SK-N-SH (cell line): ENCODE results near the gene FGF18. TPM values are rescaled to one million over a fixed set of nuclear protein-coding genes. Genes with fewer than 3 reads are reported as not detected.

ENCODE experiments used
- CTCF ChIA-PET: fragments of 300-600, 350-600 bp; formaldehyde crosslinking; extraction: SDS; loops from one replicate; lab custom pipeline; 2021; lab: Yijun Ruan, JAX
- POLR2A ChIA-PET: fragments of 350-600 bp; sonication (Branson Sonifier 250); formaldehyde crosslinking; extraction: SDS; loops from one replicate; lab custom pipeline; 2020; ENCODE audit warnings: antibody characterized with exemption, inconsistent platforms; lab: Yijun Ruan, JAX
- DNase-seq: peaks from one replicate; pipeline ENCODE4 v3.0.0; 2012
- H2AFZ ChIP-seq: fragments of 200-600 bp; sonication (generic); 2 replicates; pipeline ENCODE4 v1.8.1; 2016; ENCODE audit warnings: antibody characterized with exemption, mild to moderate bottlenecking, low read depth
- H3F3A ChIP-seq: fragments of 200-600 bp; sonication (generic); replicated peaks from 2 replicates; pipeline ENCODE3; 2016; ENCODE audit warnings: antibody characterized with exemption, mild to moderate bottlenecking; ENCODE audit not compliant: insufficient read depth
- H3K27ac ChIP-seq, 2 experiments: fragments of 200-500 bp in 1 of 2; fragments of 200-600 bp in 1 of 2; sonication (Bioruptor generic) in 1 of 2; sonication (generic), shearing (Covaris generic) in 1 of 2; 2 replicates each; pipeline versions ENCODE4 v1.5.1 to v1.6.1; 2014 to 2016; ENCODE audit warnings: low read depth in 2 of 2, inconsistent platforms in 1 of 2, low read length in 1 of 2, mild to moderate bottlenecking in 1 of 2, mixed read lengths in 1 of 2
- H3K27me3 ChIP-seq: fragments of 200-600 bp; sonication (generic), shearing (Covaris generic); 2 replicates; pipeline ENCODE4 v1.6.1; 2016; ENCODE audit warnings: mixed run types; ENCODE audit not compliant: insufficient read depth
- H3K36me3 ChIP-seq, 2 experiments: fragments of 200-500 bp in 1 of 2; fragments of 200-600 bp in 1 of 2; sonication (Bioruptor generic) in 1 of 2; sonication (generic) in 1 of 2; replicated peaks in 1 of 2; 2 replicates each; pipeline versions ENCODE3 to v1.5.1; 2014 to 2016; ENCODE audit warnings: low read length in 1 of 2, mild to moderate bottlenecking in 1 of 2; ENCODE audit not compliant: insufficient read depth in 2 of 2, control insufficient read depth in 1 of 2
- H3K4me1 ChIP-seq, 2 experiments: fragments of 200-500 bp in 1 of 2; fragments of 200-600 bp in 1 of 2; sonication (Bioruptor generic) in 1 of 2; sonication (generic), shearing (Covaris generic) in 1 of 2; 2 replicates each; pipeline versions ENCODE4 v1.5.1 to v1.6.1; 2014 to 2016; ENCODE audit warnings: low read depth in 1 of 2, low read length in 1 of 2, mixed run types in 1 of 2; ENCODE audit not compliant: insufficient read depth in 2 of 2, control insufficient read depth in 1 of 2
- H3K4me2 ChIP-seq: fragments of 200-600 bp; sonication (generic), shearing (Covaris generic); 2 replicates; pipeline ENCODE4 v1.6.1; 2017; ENCODE audit warnings: mixed run types
- H3K4me3 ChIP-seq, 2 experiments: fragments of 200-500 bp in 1 of 2; fragments of 200-600 bp in 1 of 2; sonication (Bioruptor generic) in 1 of 2; sonication (generic), shearing (Covaris generic) in 1 of 2; 2 replicates each; pipeline versions ENCODE4 v1.5.1 to v1.8.1; 2014 to 2016; ENCODE audit warnings: low read depth in 2 of 2, inconsistent platforms in 1 of 2, low read length in 1 of 2, mild to moderate bottlenecking in 1 of 2, mixed read lengths in 1 of 2, moderate library complexity in 1 of 2
- H3K79me2 ChIP-seq: fragments of 200-600 bp; sonication (generic); 2 replicates; pipeline ENCODE4 v1.8.1; 2017; ENCODE audit warnings: mild to moderate bottlenecking; ENCODE audit not compliant: insufficient read depth
- H3K9ac ChIP-seq: fragments of 200-600 bp; sonication (generic); 2 replicates; pipeline ENCODE4 v1.6.1; 2017; ENCODE audit warnings: mixed run types
- H3K9me2 ChIP-seq: fragments of 200-600 bp; sonication (generic); 2 replicates; pipeline ENCODE4 v1.6.1; 2017; ENCODE audit warnings: mixed run types
- H3K9me3 ChIP-seq: fragments of 200-600 bp; sonication (generic); 2 replicates; pipeline ENCODE4 v1.6.1; 2017; ENCODE audit warnings: mixed run types, mild to moderate bottlenecking, moderate library complexity
- H4K20me1 ChIP-seq: fragments of 200-600 bp; sonication (generic); 2 replicates; pipeline ENCODE4 v1.6.1; 2017; ENCODE audit warnings: mild to moderate bottlenecking, mixed run types; ENCODE audit not compliant: insufficient read depth
- CTCF ChIP-seq: fragments of 200-600 bp; sonication (generic); IDR thresholded peaks from 2 replicates; pipeline ENCODE4 v1.6.1; 2017; ENCODE audit warnings: antibody characterized with exemption, mild to moderate bottlenecking, moderate library complexity
- ELF1 ChIP-seq: IDR thresholded peaks from 2 replicates; pipeline ENCODE4 v1.4.0; 2012
- EP300 ChIP-seq, 2 experiments: IDR thresholded peaks; 2 replicates each; pipeline versions ENCODE4 v1.4.0 to v1.6.1; 2012; ENCODE audit warnings: borderline replicate concordance in 1 of 2, low read depth in 1 of 2, low read length in 1 of 2
- EZH2phosphoT487 ChIP-seq: fragments of 200-600 bp; sonication (generic); IDR thresholded peaks from 2 replicates; pipeline ENCODE4 v1.6.1; 2017; ENCODE audit warnings: low read depth, mixed run types, mild to moderate bottlenecking, antibody characterized with exemption, moderate library complexity, borderline replicate concordance
- FOXJ3 ChIP-seq: sonication (generic); formaldehyde crosslinking; IDR thresholded peaks from 2 replicates; pipeline ENCODE4 v1.5.1; 2020; ENCODE audit warnings: mild to moderate bottlenecking, missing genetic modification reagents
- FOXM1 ChIP-seq: IDR thresholded peaks from 2 replicates; pipeline ENCODE4 v1.4.0; 2012; ENCODE audit warnings: low read depth, mild to moderate bottlenecking
- JUND ChIP-seq: IDR thresholded peaks from 2 replicates; pipeline ENCODE4 v1.4.0; 2012
- MAX ChIP-seq: IDR thresholded peaks from 2 replicates; pipeline ENCODE4 v1.4.0; 2012; ENCODE audit warnings: low read depth
- MXI1 ChIP-seq: IDR thresholded peaks from 2 replicates; pipeline ENCODE4 v1.6.1; 2012; ENCODE audit warnings: mild to moderate bottlenecking, low read depth, low read length, improper control_type of control experiment
- POLR2AphosphoS5 ChIP-seq: IDR thresholded peaks from 2 replicates; pipeline ENCODE4 v1.6.1; 2012; ENCODE audit warnings: low read depth, low read length
- RCOR1 ChIP-seq: fragments of 150-350 bp; IDR thresholded peaks from 2 replicates; pipeline ENCODE4 v1.6.1; 2017; ENCODE audit warnings: antibody characterized with exemption, low read length
- RXRA ChIP-seq: IDR thresholded peaks from 2 replicates; pipeline ENCODE4 v1.4.0; 2012; ENCODE audit warnings: low read depth, mild to moderate bottlenecking, borderline replicate concordance
- SIN3A ChIP-seq: IDR thresholded peaks from 2 replicates; pipeline ENCODE4 v1.6.1; 2012; ENCODE audit warnings: low read depth, mild to moderate bottlenecking, low read length, moderate library complexity, borderline replicate concordance
- SMC3 ChIP-seq: IDR thresholded peaks from 2 replicates; pipeline ENCODE4 v1.6.1; 2012; ENCODE audit warnings: low read depth, low read length, improper control_type of control experiment
- TAF1 ChIP-seq: IDR thresholded peaks from 2 replicates; pipeline ENCODE4 v1.6.1; 2012; ENCODE audit warnings: low read depth, mild to moderate bottlenecking, low read length, moderate library complexity, borderline replicate concordance
- TEAD4 ChIP-seq: IDR thresholded peaks from 2 replicates; pipeline ENCODE4 v1.4.0; 2012; ENCODE audit warnings: mild to moderate bottlenecking, borderline replicate concordance; ENCODE audit not compliant: insufficient read depth
- USF1 ChIP-seq: IDR thresholded peaks from 2 replicates; pipeline ENCODE4 v1.4.0; 2012; ENCODE audit warnings: low read depth, borderline replicate concordance
- USF2 ChIP-seq: fragments of 150-350 bp; IDR thresholded peaks from 2 replicates; pipeline ENCODE4 v1.6.1; 2017; ENCODE audit warnings: antibody characterized with exemption, low read length, low read depth, borderline replicate concordance
- WGBS: methylation state at CpG from one replicate; pipeline ENCODE4 v1.1.6; 2017; ENCODE audit warnings: low lambda C conversion rate; 5-methylcytosine and 5-hydroxymethylcytosine counted together
- polyA plus RNA-seq, 3 experiments: library from polyadenylated mRNA; depleted of rRNA; stranded (reverse); fragments of >200 nt; gene quantifications; 2 replicates each; pipeline ENCODE4 v1.2.3, GENCODE V29; 2012
- TF ChIP-seq, protein P1 (sequence below): fragments of 150-350 bp; IDR thresholded peaks from 2 replicates; pipeline ENCODE4 v1.6.1; 2016; ENCODE audit warnings: mild to moderate bottlenecking, low read depth, low read length
- TF ChIP-seq, protein P2 (sequence below): IDR thresholded peaks from 2 replicates; pipeline ENCODE4; 2012

FGF18 gene
- polyA plus RNA-seq, 1 of the 3 experiments (the other 2 are of a cell fraction) = 0.89 TPM

DNA sequence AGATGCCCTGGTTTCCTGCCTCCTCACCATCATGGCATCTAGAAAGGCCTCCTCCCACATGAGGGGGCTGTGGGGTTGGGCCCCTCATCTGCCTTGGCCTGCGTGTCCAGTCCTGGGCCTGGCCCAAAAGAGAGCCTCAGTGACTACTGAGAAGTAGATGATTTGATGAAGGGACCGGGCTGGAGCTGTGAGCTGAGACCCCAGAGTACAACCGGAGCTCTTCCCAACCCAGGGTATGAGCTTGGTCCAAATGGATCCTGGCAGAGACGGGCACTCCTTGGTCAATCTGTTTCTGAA lies 62.9 kb downstream of the FGF18 start:
- Histone ChIP-seq H3K36me3 (no peaks in the 10 kb centered on the region), H3K9me2 (no peaks in the 10 kb centered on the region), H3K27ac (no peak overlapping the region), H3K79me2 (no peaks in the 10 kb centered on the region), H3K27me3 (no peaks in the 10 kb centered on the region), H3K9me3 (no peaks in the 10 kb centered on the region), H3K4me2 (no peak overlapping the region), H3K4me3 (no peak overlapping the region), H3F3A (no peaks in the 10 kb centered on the region), H3K9ac (no peak overlapping the region), H2AFZ (no peak overlapping the region)
- POLR2A ChIA-PET = no interaction called here
- peak; percentile 4 for DNase-seq
- TF ChIP-seq MXI1 (no peak), SMC3 (no peak), RCOR1 (no peak), TAF1 (no peak), USF2 (no peak), POLR2AphosphoS5 (no peak), MAX (no peak), FOXM1 (no peak), EP300 (IDR thresholded peaks at IDR 0.05; ENCODE audit: borderline replicate concordance in 1 of 2, low read depth in 1 of 2, low read length in 1 of 2) (no peak), RXRA (no peak)
- TF ChIP-seq, all 33 proteins: peak for 0
- CTCF ChIA-PET = interaction anchor here (1.0 to 2.7 kb wide), 2 partner anchors 12 to 424 kb away, joined by 3 to 13 read pairs; no protein-coding TSS in a partner anchor
- H4K20me1 ChIP-seq = no peaks in the 10 kb centered on the region
- peaks cover 0 to 4% of the 10 kb centered on the region in 2 experiments; a peak in 1 of 4 replicates for H3K4me1 ChIP-seq
- WGBS = 86% methylated on average over 4 of the region's 4 CpGs

- Histone ChIP-seq H3K27ac (no peak overlapping the region), H3K4me2 (no peak overlapping the region), H3K4me3 (no peak overlapping the region), H3K4me1 (no peaks in the 10 kb centered on the region), H2AFZ (no peak overlapping the region), H3F3A (no peaks in the 10 kb centered on the region), H3K36me3 (no peaks in the 10 kb centered on the region), H3K27me3 (no peaks in the 10 kb centered on the region), H3K9me2 (no peaks in the 10 kb centered on the region), H3K9me3 (no peaks in the 10 kb centered on the region), H3K9ac (no peak overlapping the region), H3K79me2 (no peaks in the 10 kb centered on the region), H4K20me1 (no peaks in the 10 kb centered on the region)
- 84% methylated on average over 9 of the region's 21 CpGs for WGBS
- peak; percentile 25 for DNase-seq
- ChIA-PET POLR2A (no interaction called here), CTCF (interaction anchor here (0.6 to 3.5 kb wide), 24 partner anchors 10 to 423 kb away, joined by 3 to 19 read pairs (median 4); partner anchors contain the start of gene FGF18)
- no peak for TF ChIP-seq FOXJ3 (CRISPR knock-in tag)
- TF ChIP-seq MAX = no peak
- TF ChIP-seq JUND = no peak
- TF ChIP-seq SIN3A = no peak
- no peak for TF ChIP-seq SMC3
- TF ChIP-seq TEAD4 = no peak
- no peak for TF ChIP-seq CTCF
- TF ChIP-seq, protein P1, sequence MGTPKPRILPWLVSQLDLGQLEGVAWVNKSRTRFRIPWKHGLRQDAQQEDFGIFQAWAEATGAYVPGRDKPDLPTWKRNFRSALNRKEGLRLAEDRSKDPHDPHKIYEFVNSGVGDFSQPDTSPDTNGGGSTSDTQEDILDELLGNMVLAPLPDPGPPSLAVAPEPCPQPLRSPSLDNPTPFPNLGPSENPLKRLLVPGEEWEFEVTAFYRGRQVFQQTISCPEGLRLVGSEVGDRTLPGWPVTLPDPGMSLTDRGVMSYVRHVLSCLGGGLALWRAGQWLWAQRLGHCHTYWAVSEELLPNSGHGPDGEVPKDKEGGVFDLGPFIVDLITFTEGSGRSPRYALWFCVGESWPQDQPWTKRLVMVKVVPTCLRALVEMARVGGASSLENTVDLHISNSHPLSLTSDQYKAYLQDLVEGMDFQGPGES = no peak
- no peak for TF ChIP-seq USF1
- no peak for TF ChIP-seq ELF1
- TF ChIP-seq, protein P2, sequence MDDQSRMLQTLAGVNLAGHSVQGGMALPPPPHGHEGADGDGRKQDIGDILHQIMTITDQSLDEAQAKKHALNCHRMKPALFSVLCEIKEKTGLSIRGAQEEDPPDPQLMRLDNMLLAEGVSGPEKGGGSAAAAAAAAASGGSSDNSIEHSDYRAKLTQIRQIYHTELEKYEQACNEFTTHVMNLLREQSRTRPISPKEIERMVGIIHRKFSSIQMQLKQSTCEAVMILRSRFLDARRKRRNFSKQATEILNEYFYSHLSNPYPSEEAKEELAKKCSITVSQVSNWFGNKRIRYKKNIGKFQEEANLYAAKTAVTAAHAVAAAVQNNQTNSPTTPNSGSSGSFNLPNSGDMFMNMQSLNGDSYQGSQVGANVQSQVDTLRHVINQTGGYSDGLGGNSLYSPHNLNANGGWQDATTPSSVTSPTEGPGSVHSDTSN = no peak
- TF ChIP-seq EZH2phosphoT487 = no peak
These were observed 64.2 kb downstream of the FGF18 start for GRCh38 chr5:171483551-171484135.
